ENCODE measurements around the gene ECPAS.
A peak's percentile ranks its signal among the peaks of the same experiment; 100 is the strongest.
"Not testable (repeated sequence)": the region's sequence is repeated elsewhere in the genome, so short reads cannot be mapped to it uniquely, and the experiment has no call there.

ECPAS gene

DNA sequence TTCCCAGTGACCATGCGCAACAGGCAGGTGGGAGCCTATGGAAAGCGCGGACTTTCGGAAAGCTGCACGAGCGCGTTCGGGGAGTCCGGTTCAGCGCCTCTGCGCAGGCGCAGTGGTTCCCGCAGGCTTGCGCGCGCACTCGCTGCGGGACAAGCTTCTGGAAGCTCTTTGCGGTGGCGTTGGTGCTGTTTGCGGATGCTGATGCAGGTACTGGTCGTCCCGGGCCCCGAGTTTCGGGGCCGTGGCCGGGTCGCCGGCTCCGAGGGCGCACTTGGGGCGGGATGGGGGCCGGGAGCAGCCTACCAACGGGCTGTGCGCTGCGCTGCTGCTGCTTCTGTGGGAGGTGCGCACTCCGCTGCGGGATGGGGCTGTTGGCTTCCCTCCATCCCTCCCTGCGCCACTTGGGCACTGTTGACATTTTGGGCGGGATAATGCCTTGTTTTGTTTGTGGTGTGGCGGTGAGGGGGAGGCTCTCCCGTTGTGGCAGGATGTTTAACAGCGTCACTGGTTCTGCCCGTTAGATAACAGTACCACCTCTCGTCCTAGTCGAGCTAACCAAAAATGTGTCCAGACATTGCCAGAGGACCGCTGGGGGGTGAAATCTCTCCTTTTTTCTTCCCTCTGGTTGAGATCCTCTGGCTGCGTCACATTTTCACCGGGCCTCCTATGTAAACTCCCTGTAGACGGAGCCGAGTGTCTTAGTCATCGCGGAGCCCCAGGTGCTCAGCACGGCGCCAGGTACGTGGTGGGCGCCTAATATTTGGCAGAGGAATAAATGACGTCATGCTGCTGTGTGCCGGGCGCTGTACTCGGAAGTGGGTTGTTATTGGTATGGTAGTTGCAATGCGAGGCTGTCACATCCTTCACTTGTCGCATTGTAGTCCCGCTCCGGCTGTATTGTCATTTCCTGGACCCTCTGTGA is 41.1 kb upstream of the ECPAS start, which contains the start of gene ZNF483:
Gene ZNF483, plus strand, starts transcription at position 124 of the 922 bp plus-strand sequence. CDS start 2,217 bp downstream, outside the sequence.
- Mint-ChIP-seq H3K27ac (no peak within 1 kb of the TSS), H3K4me1 (peaks cover 20% of the 10 kb centered on the region), H3K9me3 (peaks cover 9% of the 10 kb centered on the region), H3K36me3 (ENCODE audit: low read depth) (peaks cover 32% of the 10 kb centered on the region), H3K27me3 (ENCODE audit: low read depth, poor library complexity) (peaks cover 11% of the 10 kb centered on the region), H3K4me3 (peak within 1 kb of the TSS; percentile 91)
- no peak for TF ChIP-seq CTCF (IDR thresholded peaks at IDR 0.05)
- peak; percentile 92 for DNase-seq

GRCh38 chr9:111524731-111525055 is 40.5 kb upstream of the ECPAS start:
- peaks cover 11% of the 10 kb centered on the region for H3K27me3 Mint-ChIP-seq (ENCODE audit: low read depth, poor library complexity)
- H3K4me3 Mint-ChIP-seq, result peak overlapping the region; percentile 91
- no peak for DNase-seq
- H3K36me3 Mint-ChIP-seq (ENCODE audit: low read depth), result peaks cover 26% of the 10 kb centered on the region
- H3K9me3 Mint-ChIP-seq, result peaks cover 9% of the 10 kb centered on the region
- H3K27ac Mint-ChIP-seq, result no peak overlapping the region
- TF ChIP-seq CTCF (IDR thresholded peaks at IDR 0.05), result no peak
- H3K4me1 Mint-ChIP-seq, result peaks cover 20% of the 10 kb centered on the region

DNA sequence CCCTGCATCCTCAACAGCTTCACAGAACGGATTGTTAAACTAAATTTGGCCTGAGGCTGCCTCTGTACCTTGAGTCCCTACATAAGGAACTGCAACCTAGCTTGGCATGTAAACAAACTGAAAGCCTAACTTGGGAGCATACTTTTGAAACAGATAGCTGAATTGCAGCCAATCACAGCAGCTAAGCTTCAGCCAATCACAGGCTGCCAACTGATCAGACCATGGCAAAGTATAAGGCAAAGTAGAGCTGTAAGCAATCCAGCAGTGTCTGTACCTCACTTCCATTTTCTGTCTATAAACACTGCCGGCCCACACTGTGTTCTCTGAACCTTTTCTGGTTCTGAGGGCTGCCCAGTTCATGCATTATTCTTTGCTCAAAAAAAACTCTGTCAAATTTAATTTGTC is 31.9 kb upstream of the ECPAS start:
- no peak for TF ChIP-seq CTCF (IDR thresholded peaks at IDR 0.05)
- Mint-ChIP-seq H3K4me3 (no peak overlapping the region), H3K27me3 (ENCODE audit: low read depth, poor library complexity) (peaks cover 13% of the 10 kb centered on the region)

GRCh38 chr9:111514967-111515366 is 30.8 kb upstream of the ECPAS start:
- Mint-ChIP-seq H3K27ac (no peak overlapping the region), H3K27me3 (ENCODE audit: low read depth, poor library complexity) (peaks cover 13% of the 10 kb centered on the region), H3K4me1 (no peaks in the 10 kb centered on the region), H3K36me3 (ENCODE audit: low read depth) (no peaks in the 10 kb centered on the region), H3K9me3 (peaks cover 29% of the 10 kb centered on the region), H3K4me3 (no peak overlapping the region)
- DNase-seq, result no peak
- TF ChIP-seq CTCF (IDR thresholded peaks at IDR 0.05), result no peak

More for the DNA sequence above, 31.9 kb upstream of the ECPAS start:
- Mint-ChIP-seq H3K4me1 (no peaks in the 10 kb centered on the region), H3K36me3 (ENCODE audit: low read depth) (no peaks in the 10 kb centered on the region), H3K9me3 (peaks cover 22% of the 10 kb centered on the region), H3K27ac (no peak overlapping the region)
- DNase-seq, result no peak

GRCh38 chr9:111511581-111511980 is 27.4 kb upstream of the ECPAS start:
- not testable (repeated sequence) for H3K27ac Mint-ChIP-seq; H3K4me3 Mint-ChIP-seq; H3K36me3 Mint-ChIP-seq (ENCODE audit: low read depth); DNase-seq; H3K4me1 Mint-ChIP-seq
- H3K27me3 Mint-ChIP-seq (ENCODE audit: low read depth, poor library complexity), result peaks cover 13% of the 10 kb centered on the region
- H3K9me3 Mint-ChIP-seq, result peaks cover 31% of the 10 kb centered on the region

DNA sequence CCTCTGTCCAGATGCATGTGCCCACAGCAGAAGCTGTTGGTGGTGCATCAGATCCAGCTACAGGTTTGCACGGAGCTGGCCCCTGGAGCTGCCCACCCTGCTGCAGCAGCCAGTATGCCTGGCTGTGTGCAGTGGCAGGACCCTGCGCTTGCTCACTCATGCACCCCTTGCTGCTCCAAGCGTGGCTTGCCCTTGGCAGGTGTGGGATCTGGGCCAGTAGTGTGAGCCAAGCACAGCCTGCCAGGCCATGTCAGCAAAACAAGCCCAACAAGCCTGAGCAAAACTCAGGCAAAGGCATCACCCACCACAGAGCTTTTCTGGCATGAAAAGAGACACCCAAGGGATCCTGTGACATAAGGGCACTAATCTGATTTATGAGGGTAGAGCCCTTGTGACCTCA is 18.3 kb upstream of the ECPAS start:
- Mint-ChIP-seq H3K27ac (no peak overlapping the region), H3K4me1 (peaks cover 4% of the 10 kb centered on the region), H3K9me3 (no peaks in the 10 kb centered on the region), H3K4me3 (no peak overlapping the region), H3K36me3 (ENCODE audit: low read depth) (no peaks in the 10 kb centered on the region), H3K27me3 (ENCODE audit: low read depth, poor library complexity) (no peaks in the 10 kb centered on the region)
- no peak for DNase-seq
- no peak for TF ChIP-seq CTCF (IDR thresholded peaks at IDR 0.05)
